Stimulated activated CD4-positive, alpha-beta T cell treated with anti-CD3 and anti-CD28 coated beads, Interleukin-12 subunit alpha, Interleukin-12 subunit beta, amount 100 ng/mL, for 24 hours (primary cell): ENCODE measurements around the gene MRPS12.
"Not testable (repeated sequence)": the region's sequence is repeated elsewhere in the genome, so short reads cannot be mapped to it uniquely, and the experiment has no call there.

Source experiments
- DNase-seq, 2 experiments: peaks; one replicate each; pipeline ENCODE4 v3.0.0-alpha.2; 2020; ENCODE audit warnings: low read depth in 2 of 2

The MRPS12 gene

GRCh38 chr19:38930776-38931520 is at the start of gene MRPS12:
Gene MRPS12 (plus strand): TSS chr19:38930944. CDS start chr19:38931295, 351 bp downstream.
- peak; percentile 95 to 98 for DNase-seq

GRCh38 chr19:38883286-38883685 is 47.5 kb upstream of the MRPS12 start:
- no peak for DNase-seq

- not testable (repeated sequence) for DNase-seq
Measured at GRCh38 chr19:38884691-38885090, 46.1 kb upstream of the MRPS12 start.

- no peak for DNase-seq
Measured at GRCh38 chr19:38888876-38889275, 41.9 kb upstream of the MRPS12 start.

- no peak for DNase-seq
Measured at GRCh38 chr19:38889803-38890202, 40.9 kb upstream of the MRPS12 start.

GRCh38 chr19:38890686-38891085 is 40.1 kb upstream of the MRPS12 start:
- DNase-seq = no peak

- no peak for DNase-seq
Measured at GRCh38 chr19:38891771-38892170, 39.0 kb upstream of the MRPS12 start.

GRCh38 chr19:38892841-38893240 is 37.9 kb upstream of the MRPS12 start:
- no peak for DNase-seq

- DNase-seq = no peak
Measured at GRCh38 chr19:38893341-38893771, 37.4 kb upstream of the MRPS12 start.

GRCh38 chr19:38894968-38895367 is 35.8 kb upstream of the MRPS12 start:
- DNase-seq = no peak

- no peak for DNase-seq
Measured at GRCh38 chr19:38898788-38899446, 31.8 kb upstream of the MRPS12 start.

- DNase-seq = peak; percentile 99
Measured at GRCh38 chr19:38899447-38900201, 31.1 kb upstream of the MRPS12 start, which contains the start of the genes NFKBIB and SIRT2. Gene NFKBIB (plus strand): TSS chr19:38899969. CDS start chr19:38900033, 64 bp downstream. Gene SIRT2 (minus strand): TSS chr19:38899618. CDS start chr19:38899521, 97 bp downstream.

- no peak for DNase-seq
Measured at GRCh38 chr19:38900202-38900629, 30.5 kb upstream of the MRPS12 start.

GRCh38 chr19:38900743-38901190 is 30.0 kb upstream of the MRPS12 start:
- no peak for DNase-seq

GRCh38 chr19:38901683-38902082 is 29.1 kb upstream of the MRPS12 start:
- DNase-seq = no peak

GRCh38 chr19:38904581-38905539 is 25.9 kb upstream of the MRPS12 start:
- no peak for DNase-seq

- no peak for DNase-seq
Measured at GRCh38 chr19:38905620-38906019, 25.1 kb upstream of the MRPS12 start.

GRCh38 chr19:38907227-38907626 is 23.5 kb upstream of the MRPS12 start:
- no peak for DNase-seq

GRCh38 chr19:38907670-38908069 is 23.1 kb upstream of the MRPS12 start:
- no peak for DNase-seq

- no peak for DNase-seq
Measured at GRCh38 chr19:38908911-38909310, 21.8 kb upstream of the MRPS12 start.

- DNase-seq = no peak
Measured at GRCh38 chr19:38910488-38910887, 20.3 kb upstream of the MRPS12 start.
